LNCAP (cell line): ENCODE data around the gene CCDC85C.

Experiments
- TF ChIP-seq, protein P1 (sequence below): fragments of 450-650 bp; IDR thresholded peaks from 2 replicates; pipeline ENCODE4 v1.5.1; 2017; ENCODE audit warnings: mild to moderate bottlenecking

CCDC85C gene

DNA sequence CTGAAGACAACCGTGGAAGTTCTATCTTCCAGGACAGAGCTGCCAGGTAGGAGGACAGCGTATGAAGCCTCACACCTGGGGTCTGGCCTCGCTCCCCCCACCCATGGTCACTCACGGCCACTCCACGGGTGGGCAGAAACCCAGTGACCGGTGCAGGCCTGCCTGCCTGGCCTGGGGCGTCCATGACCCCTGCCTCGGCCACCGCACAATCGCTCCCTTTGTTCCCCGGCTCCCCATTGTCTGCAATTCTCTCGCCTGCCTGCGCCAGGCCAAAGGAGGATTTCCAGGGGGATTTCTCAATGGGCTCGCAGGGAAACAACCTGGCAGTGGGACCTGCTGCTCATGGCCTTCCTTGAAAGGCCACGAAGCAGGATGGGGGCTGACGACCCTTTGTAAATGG is 22.6 kb downstream of the CCDC85C start:
- TF ChIP-seq, protein P1, sequence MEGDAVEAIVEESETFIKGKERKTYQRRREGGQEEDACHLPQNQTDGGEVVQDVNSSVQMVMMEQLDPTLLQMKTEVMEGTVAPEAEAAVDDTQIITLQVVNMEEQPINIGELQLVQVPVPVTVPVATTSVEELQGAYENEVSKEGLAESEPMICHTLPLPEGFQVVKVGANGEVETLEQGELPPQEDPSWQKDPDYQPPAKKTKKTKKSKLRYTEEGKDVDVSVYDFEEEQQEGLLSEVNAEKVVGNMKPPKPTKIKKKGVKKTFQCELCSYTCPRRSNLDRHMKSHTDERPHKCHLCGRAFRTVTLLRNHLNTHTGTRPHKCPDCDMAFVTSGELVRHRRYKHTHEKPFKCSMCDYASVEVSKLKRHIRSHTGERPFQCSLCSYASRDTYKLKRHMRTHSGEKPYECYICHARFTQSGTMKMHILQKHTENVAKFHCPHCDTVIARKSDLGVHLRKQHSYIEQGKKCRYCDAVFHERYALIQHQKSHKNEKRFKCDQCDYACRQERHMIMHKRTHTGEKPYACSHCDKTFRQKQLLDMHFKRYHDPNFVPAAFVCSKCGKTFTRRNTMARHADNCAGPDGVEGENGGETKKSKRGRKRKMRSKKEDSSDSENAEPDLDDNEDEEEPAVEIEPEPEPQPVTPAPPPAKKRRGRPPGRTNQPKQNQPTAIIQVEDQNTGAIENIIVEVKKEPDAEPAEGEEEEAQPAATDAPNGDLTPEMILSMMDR, result no peak

DNA sequence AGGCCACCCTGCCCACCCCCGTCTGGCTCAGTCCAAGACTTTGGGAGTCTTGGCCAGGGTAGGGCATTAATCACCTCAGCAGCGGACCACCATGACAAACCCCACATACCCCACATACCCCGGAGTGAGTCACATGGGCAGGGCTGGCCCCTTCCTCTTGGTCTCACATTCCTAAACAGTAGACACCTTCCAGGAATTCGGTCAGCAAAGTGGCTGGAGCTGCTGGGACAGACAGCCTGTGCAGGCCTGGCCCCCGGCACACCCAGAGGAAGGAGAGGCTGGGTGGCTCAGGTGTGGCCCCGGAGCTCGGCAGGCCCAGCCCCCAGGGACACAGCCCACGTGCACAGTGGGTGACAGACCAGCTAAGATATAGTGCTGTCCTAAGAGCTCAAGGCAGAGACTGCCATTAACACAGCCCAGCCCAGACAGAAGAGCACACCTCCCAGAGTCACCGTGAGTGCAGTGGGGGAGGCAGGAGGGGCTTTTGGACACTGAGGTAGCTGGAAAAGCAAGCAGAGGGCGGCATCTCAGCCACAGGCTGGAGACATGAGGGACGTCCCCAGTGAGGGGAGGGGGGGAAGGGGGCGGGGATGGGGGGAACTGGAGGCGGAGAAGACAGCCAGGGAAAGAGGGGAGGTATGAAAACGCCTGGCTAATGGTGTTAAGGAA is 24.0 kb downstream of the CCDC85C start:
- TF ChIP-seq, protein P1, result no peak

DNA sequence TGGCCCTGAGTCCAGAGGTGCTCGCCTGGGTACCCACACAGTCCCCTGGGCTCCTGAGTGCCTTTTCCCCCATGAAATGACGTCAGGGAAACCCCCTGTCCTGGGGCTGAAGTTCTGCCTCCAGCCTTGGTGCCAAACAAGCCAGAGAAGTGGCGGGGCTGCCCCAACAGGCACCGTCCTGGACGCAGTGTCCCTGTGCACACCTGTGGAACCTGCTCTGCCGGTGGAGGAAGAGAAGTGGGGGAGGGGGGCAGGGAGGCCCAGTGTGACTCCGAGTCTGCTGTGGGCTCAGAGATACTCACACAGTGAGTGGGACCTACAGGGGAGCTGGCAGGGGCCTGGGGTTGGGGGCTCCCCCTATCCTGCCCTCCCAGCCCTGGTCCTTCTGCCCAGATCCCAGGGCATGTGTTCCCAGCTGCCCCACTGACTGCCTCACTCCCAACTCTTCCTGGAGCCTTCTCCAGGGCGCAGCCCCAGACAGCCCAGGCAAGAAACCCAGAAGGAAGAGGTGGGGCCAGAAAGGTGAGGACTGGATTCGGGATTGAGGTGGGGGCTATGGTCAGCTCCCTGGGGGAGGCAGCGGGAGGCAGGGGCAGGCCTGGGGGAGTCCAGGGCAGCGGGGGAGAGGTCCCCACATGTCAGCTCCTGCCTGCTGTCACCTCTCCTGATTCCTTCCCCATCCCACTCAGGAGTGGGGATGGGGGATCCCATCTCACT is 24.7 kb downstream of the CCDC85C start:
- TF ChIP-seq, protein P1, result no peak

GRCh38 chr14:99578541-99579101 is 25.4 kb downstream of the CCDC85C start:
- TF ChIP-seq, protein P1, result no peak

DNA sequence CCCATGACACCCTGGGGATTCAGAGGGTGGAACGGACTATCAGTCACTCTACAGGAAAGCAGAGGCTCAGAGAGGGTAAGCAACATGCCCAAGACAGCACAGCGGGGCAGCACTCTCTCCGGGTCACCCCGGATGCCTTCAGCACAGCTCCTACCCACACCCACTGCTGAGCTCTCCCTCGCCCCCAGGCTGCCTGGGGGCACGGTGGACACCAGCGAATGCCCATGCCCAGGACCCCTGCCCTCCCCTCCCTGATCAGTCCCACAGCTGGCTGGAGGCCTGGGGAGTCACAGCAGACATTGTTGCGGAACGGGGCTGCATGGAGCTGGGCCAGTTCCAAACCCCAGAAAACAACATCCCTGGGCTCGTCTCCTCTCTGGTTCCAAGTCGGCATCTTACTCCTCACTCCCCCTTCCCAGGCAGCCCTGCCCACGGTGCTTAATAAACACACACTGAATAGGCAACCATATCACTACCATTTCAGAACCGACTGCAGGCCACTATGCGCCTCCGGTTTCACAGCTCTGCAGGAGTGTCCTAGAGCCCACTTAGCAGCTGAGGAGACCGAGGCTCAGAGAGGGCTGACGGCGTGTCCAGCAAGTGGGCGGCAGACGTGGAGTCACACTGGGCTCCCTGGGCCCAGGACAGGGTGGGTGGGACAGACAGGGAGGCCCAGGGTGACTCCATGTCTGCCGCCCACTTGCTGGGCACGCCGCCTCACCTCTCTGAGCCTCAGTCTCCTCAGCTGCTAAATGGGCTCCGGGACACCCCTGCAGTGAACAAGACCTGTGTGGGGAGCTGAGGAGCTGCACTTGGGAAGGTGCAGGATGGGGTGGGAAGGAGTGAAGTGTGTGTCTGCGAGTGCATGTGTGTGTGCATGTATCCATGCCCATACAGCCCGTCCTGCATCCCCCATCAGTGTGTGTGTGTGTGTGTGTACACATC is 27.0 kb downstream of the CCDC85C start:
- TF ChIP-seq, protein P1, result no peak

GRCh38 chr14:99576304-99576703 is 27.7 kb downstream of the CCDC85C start:
- TF ChIP-seq, protein P1, result no peak
